Measurements from ENCODE around the gene DIRAS1. TPM values are rescaled to one million over a fixed set of nuclear protein-coding genes. Genes with fewer than 3 reads are reported as not detected.

Gene DIRAS1
- total and polyA plus RNA-seq, 2 donors (not counting 3 experiments of a cell fraction or from before 2014, with no cell fraction given) = 0.09 to 0.17 TPM

DNA sequence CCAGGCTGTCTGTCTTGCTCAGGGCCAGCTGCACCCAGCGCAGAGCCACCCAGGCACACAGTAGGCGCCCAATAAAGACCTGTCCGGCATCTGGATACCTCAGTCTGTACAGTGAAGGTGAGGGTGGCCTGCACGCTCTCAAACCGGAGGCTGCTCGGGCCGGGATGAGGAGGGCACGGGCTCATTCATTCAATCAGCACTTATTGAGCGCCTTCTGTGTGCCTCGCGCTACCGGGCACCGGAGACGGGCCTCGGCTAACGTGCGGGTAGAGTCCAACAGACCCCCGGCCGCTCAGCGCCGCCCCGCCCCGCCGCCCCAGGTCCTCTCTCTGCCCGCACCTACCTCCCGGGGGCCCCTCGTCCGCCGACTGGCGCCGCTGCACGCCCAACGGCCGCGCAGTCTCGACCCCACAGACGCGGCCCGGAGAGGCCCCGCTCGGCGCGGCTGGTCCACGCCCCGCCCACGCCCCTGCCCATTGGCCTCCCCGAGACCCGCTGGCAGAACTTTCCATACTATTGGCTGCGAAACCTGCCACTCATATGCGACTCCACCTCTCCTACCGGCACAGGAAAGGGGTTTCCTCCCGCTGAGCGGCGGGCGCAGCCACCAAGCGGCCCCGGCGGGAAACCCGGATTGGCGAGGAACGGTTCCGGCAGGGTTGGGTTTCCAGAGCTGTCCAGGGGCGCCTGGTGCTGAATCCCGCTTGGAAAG is 18.6 kb upstream of the DIRAS1 start, which contains the start of gene SLC39A3:
Gene SLC39A3, minus strand, starts transcription at position 416 of the 712 bp plus-strand sequence. CDS start 2,760 bp downstream, outside the sequence.
- Histone ChIP-seq H3K27ac (ENCODE audit: insufficient read depth, low read depth, low read length) (peak within 1 kb of the TSS; percentile 9), H3K9me1 (replicated peaks; ENCODE audit: control insufficient read depth, extremely low read depth, insufficient read depth, low read length) (no peaks in the 10 kb centered on the region)

GRCh38 chr19:2736550-2737190 is 15.5 kb upstream of the DIRAS1 start:
- Histone ChIP-seq H3K4me3 (replicated peaks in 1 of 3; ENCODE audit: insufficient read depth in 1 of 3, low read depth in 1 of 3, low read length in 3 of 3) (no peak overlapping the region), H3K36me3 (ENCODE audit: control insufficient read depth in 2 of 2, extremely low read depth in 1 of 2, insufficient read depth in 2 of 2, low read length in 2 of 2) (peaks cover 0 to 9% of the 10 kb centered on the region in 2 experiments), H3K79me2 (ENCODE audit: control insufficient read depth, insufficient read depth, low read length) (peaks cover 5% of the 10 kb centered on the region), H3K9ac (replicated peaks; ENCODE audit: extremely low read depth, insufficient read depth, low read length) (no peak overlapping the region), H3K4me1 (ENCODE audit: control insufficient read depth, extremely low read depth, insufficient read depth, low read length) (peaks cover 6% of the 10 kb centered on the region), H3K27me3 (ENCODE audit: control insufficient read depth in 2 of 2, insufficient read depth in 2 of 2, low read length in 2 of 2) (no peaks in the 10 kb centered on the region), H3K27ac (ENCODE audit: insufficient read depth, low read depth, low read length) (no peak overlapping the region), H4K20me1 (replicated peaks; ENCODE audit: control insufficient read depth, extremely low read depth, insufficient read depth, low read length) (no peaks in the 10 kb centered on the region), H3K9me1 (replicated peaks; ENCODE audit: control insufficient read depth, extremely low read depth, insufficient read depth, low read length) (no peaks in the 10 kb centered on the region), H2AFZ (ENCODE audit: low read depth, low read length) (no peak overlapping the region), H3K9me3 (replicated peaks; ENCODE audit: control insufficient read depth, insufficient read depth, low read length) (no peaks in the 10 kb centered on the region), H3K4me2 (ENCODE audit: insufficient read depth, low read length) (no peak overlapping the region)
- TF ChIP-seq CTCF (IDR thresholded peaks at IDR 0.05; ENCODE audit: extremely low read depth in 1 of 2, insufficient read depth in 1 of 2, low read depth in 1 of 2, low read length in 2 of 2) (no peak), FOS (IDR thresholded peaks at IDR 0.05; ENCODE audit: borderline replicate concordance, insufficient read depth, low read length) (no peak), POLR2AphosphoS5 (IDR thresholded peaks at IDR 0.05; ENCODE audit: insufficient read depth, low read depth, low read length) (no peak), POLR2A (IDR thresholded peaks at IDR 0.05; ENCODE audit: low read depth, low read length) (no peak), JUN (IDR thresholded peaks at IDR 0.05; ENCODE audit: borderline replicate concordance, insufficient read depth, insufficient read length, low read depth) (no peak), MYC (IDR thresholded peaks at IDR 0.05; ENCODE audit: low read depth, low read length) (no peak), GATA2 (IDR thresholded peaks at IDR 0.05; ENCODE audit: insufficient read depth, insufficient read length, low read depth, low read length) (no peak), EZH2 (IDR thresholded peaks at IDR 0.05; ENCODE audit: borderline replicate concordance, low read depth, low read length, severe bottlenecking) (no peak)
- TF ChIP-seq, protein P1, sequence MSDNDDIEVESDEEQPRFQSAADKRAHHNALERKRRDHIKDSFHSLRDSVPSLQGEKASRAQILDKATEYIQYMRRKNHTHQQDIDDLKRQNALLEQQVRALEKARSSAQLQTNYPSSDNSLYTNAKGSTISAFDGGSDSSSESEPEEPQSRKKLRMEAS (IDR thresholded peaks at IDR 0.05; ENCODE audit: insufficient read depth, insufficient read length) = no peak
- BruUV-seq (replicated peaks) = no TSS peak
- ChIA-PET CTCF (interaction anchor here (0.8 kb wide), 1 partner anchor 88 kb away, joined by 3 read pairs; no protein-coding TSS in a partner anchor), POLR2A (no interaction called here)
- FAIRE-seq (no peak), DNase-seq (ENCODE audit: low read depth, low spot score) (no peak)
- intact Hi-C loops (cut with micrococcal nuclease) (no loop called here), dilution Hi-C loops (cut with MboI; ENCODE audit: extremely low pct_ligation_motif_present, low sequenced_read_pairs) (no loop called here)

More for the DNA sequence above, 18.6 kb upstream of the DIRAS1 start, which contains the start of gene SLC39A3:
- ChIA-PET POLR2A (no interaction called here), CTCF (interaction anchor here (0.8 to 2.4 kb wide), 5 partner anchors 10 to 91 kb away, joined by 3 to 15 read pairs (median 5); no protein-coding TSS in a partner anchor)
- Histone ChIP-seq H3K4me3 (replicated peaks in 1 of 3; ENCODE audit: insufficient read depth in 1 of 3, low read depth in 1 of 3, low read length in 3 of 3) (peak within 1 kb of the TSS; percentile 84 to 96 (median 90)), H3K4me1 (ENCODE audit: control insufficient read depth, extremely low read depth, insufficient read depth, low read length) (peaks cover 6% of the 10 kb centered on the region), H3K27me3 (ENCODE audit: control insufficient read depth in 2 of 2, insufficient read depth in 2 of 2, low read length in 2 of 2) (no peaks in the 10 kb centered on the region), H4K20me1 (replicated peaks; ENCODE audit: control insufficient read depth, extremely low read depth, insufficient read depth, low read length) (no peaks in the 10 kb centered on the region), H3K9ac (replicated peaks; ENCODE audit: extremely low read depth, insufficient read depth, low read length) (peak within 1 kb of the TSS; percentile 58), H3K4me2 (ENCODE audit: insufficient read depth, low read length) (peak within 1 kb of the TSS; percentile 69), H3K79me2 (ENCODE audit: control insufficient read depth, insufficient read depth, low read length) (peaks cover 5% of the 10 kb centered on the region), H3K36me3 (ENCODE audit: control insufficient read depth in 2 of 2, extremely low read depth in 1 of 2, insufficient read depth in 2 of 2, low read length in 2 of 2) (peaks cover 0 to 9% of the 10 kb centered on the region in 2 experiments), H2AFZ (ENCODE audit: low read depth, low read length) (peak within 1 kb of the TSS; percentile 94), H3K9me3 (replicated peaks; ENCODE audit: control insufficient read depth, insufficient read depth, low read length) (no peaks in the 10 kb centered on the region)
- intact Hi-C loops (cut with micrococcal nuclease) (loop anchor here (1.0 kb wide), 1 partner anchor 10 kb away; no protein-coding TSS in a partner anchor), dilution Hi-C loops (cut with MboI; ENCODE audit: extremely low pct_ligation_motif_present, low sequenced_read_pairs) (no loop called here)
- DNase-seq (ENCODE audit: low read depth, low spot score) (peak; percentile 97), FAIRE-seq (peak; percentile 96)
- BruUV-seq (replicated peaks) = no TSS peak
- TF ChIP-seq, protein P1 (IDR thresholded peaks at IDR 0.05; ENCODE audit: insufficient read depth, insufficient read length) = no peak
- TF ChIP-seq JUN (IDR thresholded peaks at IDR 0.05; ENCODE audit: borderline replicate concordance, insufficient read depth, insufficient read length, low read depth) = no peak
- no peak for TF ChIP-seq FOS (IDR thresholded peaks at IDR 0.05; ENCODE audit: borderline replicate concordance, insufficient read depth, low read length)
- peak; percentile 61 for TF ChIP-seq POLR2AphosphoS5 (IDR thresholded peaks at IDR 0.05; ENCODE audit: insufficient read depth, low read depth, low read length)
